HCT116 (cell line): ENCODE data around the gene TOLLIP. TPM values are rescaled to one million over a fixed set of nuclear protein-coding genes. Genes with fewer than 3 reads are reported as not detected.
A peak's percentile ranks its signal among the peaks of the same experiment; 100 is the strongest.

Experiments used
- ATAC-seq: fragments of 200-7000 bp; cut with Tn5 transposase; 2 replicates; pipeline ENCODE4 v1.9.1; 2020; ENCODE audit warnings: mild to moderate bottlenecking, moderate library complexity
- BruUV-seq: library from RNA; stranded (reverse); fragments of 400-500 nt; replicated peaks from 2 replicates; lab custom pipeline; 2021; lab: Mats Ljungman, UMichigan
- CTCF ChIA-PET: fragments of 300-600 bp; sonication (Branson Sonifier 250); formaldehyde crosslinking; loops from one replicate; lab custom pipeline; 2021; ENCODE audit warnings: antibody characterized with exemption; lab: Charles Lee
- POLR2A ChIA-PET: fragments of 300-600, 350-600 bp; sonication (Branson Sonifier 250); formaldehyde crosslinking; loops from one replicate; lab custom pipeline; 2021; ENCODE audit warnings: antibody characterized with exemption; lab: Charles Lee
- RAD21 ChIA-PET, 2 experiments: fragments of 300-600 bp; sonication (Branson Sonifier 250); formaldehyde crosslinking; loops; one replicate each; lab custom pipeline; 2023; ENCODE audit warnings: low total read pairs in 2 of 2; ENCODE audit not compliant: uncharacterized antibody in 2 of 2, unreplicated experiment in 2 of 2, low non-redundant PET in 1 of 2; lab: Charles Lee
- DNase-seq: peaks from one replicate; pipeline ENCODE4 v3.0.0-alpha.2; 2010; ENCODE audit warnings: low read depth, low spot score
- H2AFZ ChIP-seq: fragments of 200-600 bp; shearing (Covaris generic), sonication (generic); 2 replicates; pipeline ENCODE4 v1.6.1; 2017; ENCODE audit warnings: low read depth, mixed run types, mixed read lengths, antibody characterized with exemption, low read length; ENCODE audit not compliant: poor library complexity, severe bottlenecking
- H3K27ac ChIP-seq: 2 replicates; pipeline ENCODE4 v1.5.1; 2012; ENCODE audit warnings: low read depth, low read length
- H3K27me3 ChIP-seq: fragments of 200-600 bp; sonication (generic); 2 replicates; pipeline ENCODE4 v1.6.1; 2016; ENCODE audit warnings: mixed run types, low read length, mixed read lengths; ENCODE audit not compliant: insufficient read depth
- H3K36me3 ChIP-seq, 2 experiments: fragments of 200-500 bp in 1 of 2; fragments of 200-600 bp in 1 of 2; sonication (Bioruptor generic) in 1 of 2; sonication (generic) in 1 of 2; 2 replicates each; pipeline versions ENCODE4 v1.5.1 to v1.6.1; 2014 to 2016; ENCODE audit warnings: low read length in 2 of 2, inconsistent platforms in 1 of 2, mixed read lengths in 1 of 2, mixed run types in 1 of 2; ENCODE audit not compliant: insufficient read depth in 2 of 2, control insufficient read depth in 1 of 2
- H3K4me1 ChIP-seq, 2 experiments: fragments of 200-600 bp in 1 of 2; sonication (generic) in 1 of 2; 2 replicates each; pipeline versions ENCODE4 v1.5.1 to v1.6.1; 2012 to 2017; ENCODE audit warnings: low read length in 2 of 2, inconsistent platforms in 1 of 2, mild to moderate bottlenecking in 1 of 2, mixed read lengths in 1 of 2, mixed run types in 1 of 2, moderate library complexity in 1 of 2; ENCODE audit not compliant: insufficient read depth in 2 of 2, control insufficient read depth in 1 of 2
- H3K4me2 ChIP-seq: fragments of 200-600 bp; sonication (generic); 2 replicates; pipeline ENCODE4 v1.6.1; 2017; ENCODE audit warnings: mixed run types, low read length, mixed read lengths
- H3K4me3 ChIP-seq, 2 experiments: fragments of 200-600 bp in 1 of 2; sonication (generic) in 1 of 2; replicated peaks in 1 of 2; 2 replicates each; pipeline ENCODE4 v1.5.1; 2011 to 2016; ENCODE audit warnings: low read length in 2 of 2, control low read depth in 1 of 2, low read depth in 1 of 2, mild to moderate bottlenecking in 1 of 2, mixed read lengths in 1 of 2, mixed run types in 1 of 2
- H3K79me2 ChIP-seq: fragments of 200-600 bp; sonication (generic); 2 replicates; pipeline ENCODE4 v1.6.1; 2017; ENCODE audit warnings: mild to moderate bottlenecking, mixed run types, low read length, moderate library complexity, mixed read lengths; ENCODE audit not compliant: insufficient read depth
- H3K9ac ChIP-seq: fragments of 200-600 bp; sonication (generic); 2 replicates; pipeline ENCODE4 v1.6.1; 2016; ENCODE audit warnings: low read length, mixed read lengths
- H3K9me2 ChIP-seq: fragments of 200-600 bp; sonication (generic), shearing (Covaris generic); 2 replicates; pipeline ENCODE4 v1.6.1; 2017; ENCODE audit warnings: mixed run types, mild to moderate bottlenecking, moderate library complexity; ENCODE audit not compliant: insufficient read depth
- H3K9me3 ChIP-seq, 2 experiments: fragments of 200-500 bp in 1 of 2; fragments of 200-600 bp in 1 of 2; sonication (Bioruptor generic) in 1 of 2; sonication (generic) in 1 of 2; 2 replicates each; pipeline ENCODE4 v1.6.1; 2014 to 2017; ENCODE audit warnings: low read length in 2 of 2, mixed read lengths in 2 of 2, inconsistent platforms in 1 of 2, low read depth in 1 of 2, mild to moderate bottlenecking in 1 of 2, mixed run types in 1 of 2, moderate library complexity in 1 of 2; ENCODE audit not compliant: control insufficient read depth in 1 of 2, insufficient read depth in 1 of 2
- H4K20me1 ChIP-seq: fragments of 200-600 bp; sonication (generic), shearing (Covaris generic); 2 replicates; pipeline ENCODE4 v1.6.1; 2017; ENCODE audit warnings: mixed run types, mild to moderate bottlenecking, moderate library complexity; ENCODE audit not compliant: insufficient read depth
- CEBPB ChIP-seq: IDR thresholded peaks from 2 replicates; pipeline ENCODE4 v1.6.1; 2012; ENCODE audit warnings: low read depth
- EGR1 ChIP-seq: IDR thresholded peaks from 2 replicates; pipeline ENCODE4 v1.6.1; 2012; ENCODE audit warnings: low read depth
- ELF1 ChIP-seq: IDR thresholded peaks from 2 replicates; pipeline ENCODE4 v1.6.1; 2012; ENCODE audit warnings: low read depth, borderline replicate concordance
- EZH2 ChIP-seq: fragments of 200-600 bp; sonication (generic); IDR thresholded peaks from 2 replicates; pipeline ENCODE4 v1.6.1; 2017; ENCODE audit warnings: antibody characterized with exemption, mixed run types
- EZH2phosphoT487 ChIP-seq: fragments of 200-600 bp; IDR thresholded peaks from 2 replicates; pipeline ENCODE4 v1.6.1; 2018; ENCODE audit warnings: antibody characterized with exemption, borderline replicate concordance
- FOSL1 ChIP-seq: IDR thresholded peaks from 2 replicates; pipeline ENCODE4 v1.6.1; 2012; ENCODE audit warnings: low read depth
- JUND ChIP-seq: IDR thresholded peaks from 2 replicates; pipeline ENCODE4 v1.6.1; 2012
- POLR2A ChIP-seq: IDR thresholded peaks from 2 replicates; pipeline ENCODE4 v1.7.0; 2011; ENCODE audit warnings: borderline replicate concordance; ENCODE audit not compliant: insufficient read depth, insufficient read length; ENCODE audit errors: extremely low read depth
- POLR2AphosphoS5 ChIP-seq: IDR thresholded peaks from 2 replicates; pipeline ENCODE4 v1.6.1; 2011; ENCODE audit warnings: mild to moderate bottlenecking, low read depth, low read length, moderate library complexity
- RAD21 ChIP-seq: IDR thresholded peaks from 2 replicates; pipeline ENCODE4 v1.6.1; 2012; ENCODE audit warnings: low read depth, mild to moderate bottlenecking
- SIN3A ChIP-seq: IDR thresholded peaks from 2 replicates; pipeline ENCODE4 v1.6.1; 2012; ENCODE audit warnings: low read depth
- SP1 ChIP-seq: IDR thresholded peaks from 2 replicates; pipeline ENCODE4 v1.6.1; 2012; ENCODE audit warnings: low read depth
- TCF7L2 ChIP-seq: IDR thresholded peaks from 2 replicates; pipeline ENCODE4 v1.7.0; 2011; ENCODE audit warnings: borderline replicate concordance, inconsistent platforms; ENCODE audit not compliant: insufficient read depth, insufficient read length; ENCODE audit errors: extremely low read depth
- ZFX ChIP-seq: fragments of 450-650 bp; IDR thresholded peaks from 2 replicates; pipeline ENCODE4 v1.6.1; 2017
- intact Hi-C: fragments of 100-400 bp; cut with micrococcal nuclease; formaldehyde crosslinking; loops from 2 replicates; pipeline ENCODE4 v1.10.0; 2022
- total RNA-seq: library from RNA; stranded (reverse); gene quantifications from one replicate; pipeline ENCODE4 v1.2.1, GENCODE V29; 2021; ENCODE audit not compliant: unreplicated experiment
- TF ChIP-seq, protein P1 (sequence below): IDR thresholded peaks from 2 replicates; pipeline ENCODE4 v1.6.1; 2012
- TF ChIP-seq, protein P2 (sequence below): IDR thresholded peaks from 2 replicates; pipeline ENCODE4 v1.6.1; 2011; ENCODE audit warnings: mild to moderate bottlenecking, low read length, moderate library complexity; ENCODE audit not compliant: insufficient replicate concordance; ENCODE audit errors: extremely low read depth
- TF ChIP-seq, protein P3 (sequence below): IDR thresholded peaks from 2 replicates; pipeline ENCODE4 v1.6.1; 2012
- TF ChIP-seq, protein P4 (sequence below), 3 experiments: fragments of 200-600 bp in 1 of 3; sonication (generic) in 1 of 3; IDR thresholded peaks in 2 of 3; conservative IDR thresholded peaks in 1 of 3; 2 replicates each; pipeline ENCODE4 v1.5.1; 2012 to 2017; ENCODE audit warnings: low read depth in 2 of 3, low read length in 2 of 3, antibody characterized with exemption in 1 of 3, borderline replicate concordance in 1 of 3, control low read depth in 1 of 3, mild to moderate bottlenecking in 1 of 3, mixed read lengths in 1 of 3, mixed run types in 1 of 3, moderate library complexity in 1 of 3; ENCODE audit not compliant: insufficient read depth in 1 of 3

Gene TOLLIP
- total RNA-seq, 1 experiment from 2014 or later: 28.5 TPM

DNA sequence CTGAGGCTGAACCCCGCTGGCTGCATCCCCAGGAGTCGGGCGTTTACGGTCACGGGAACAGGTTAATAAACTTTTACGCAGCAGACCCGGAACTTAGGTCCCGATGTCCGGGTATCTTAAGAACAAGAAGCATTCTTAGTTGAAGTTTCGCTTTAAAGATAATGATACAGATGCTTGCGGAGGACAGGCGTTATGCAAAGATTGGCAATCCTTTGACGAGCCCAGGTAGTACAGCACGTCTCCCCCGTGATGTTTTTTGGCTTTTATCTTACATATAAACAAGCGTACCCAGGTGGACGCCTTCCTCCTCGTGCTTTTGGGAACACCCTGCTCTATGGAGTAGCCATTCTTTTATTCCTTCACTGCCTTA is 871 bp upstream of the TOLLIP start:
- CTCF ChIA-PET: no interaction called here
- Histone ChIP-seq H3K9ac (peak overlapping the region; percentile 89), H3K4me2 (peak overlapping the region; percentile 98), H3K27ac (peak overlapping the region; percentile 72), H3K9me2 (no peaks in the 10 kb centered on the region), H3K4me1 (peaks cover 5 to 25% of the 10 kb centered on the region in 2 experiments; a peak in 3 of 4 replicates), H3K27me3 (no peaks in the 10 kb centered on the region), H3K4me3 (peak overlapping the region; percentile 73 to 82), H3K79me2 (peaks cover 19% of the 10 kb centered on the region), H4K20me1 (no peaks in the 10 kb centered on the region), H2AFZ (no peak overlapping the region), H3K9me3 (peaks cover 0 to 15% of the 10 kb centered on the region in 2 experiments; a peak in 1 of 4 replicates), H3K36me3 (no peaks in the 10 kb centered on the region)
- TF ChIP-seq ELF1 (no peak), POLR2AphosphoS5 (no peak), SIN3A (no peak), JUND (no peak), EGR1 (no peak), ZFX (no peak), RAD21 (no peak), POLR2A (no peak), SP1 (no peak), CEBPB (no peak), EZH2phosphoT487 (no peak), EZH2 (no peak), TCF7L2 (no peak), FOSL1 (no peak)
- TF ChIP-seq, protein P1, sequence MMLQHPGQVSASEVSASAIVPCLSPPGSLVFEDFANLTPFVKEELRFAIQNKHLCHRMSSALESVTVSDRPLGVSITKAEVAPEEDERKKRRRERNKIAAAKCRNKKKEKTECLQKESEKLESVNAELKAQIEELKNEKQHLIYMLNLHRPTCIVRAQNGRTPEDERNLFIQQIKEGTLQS: no peak
- TF ChIP-seq, protein P2, sequence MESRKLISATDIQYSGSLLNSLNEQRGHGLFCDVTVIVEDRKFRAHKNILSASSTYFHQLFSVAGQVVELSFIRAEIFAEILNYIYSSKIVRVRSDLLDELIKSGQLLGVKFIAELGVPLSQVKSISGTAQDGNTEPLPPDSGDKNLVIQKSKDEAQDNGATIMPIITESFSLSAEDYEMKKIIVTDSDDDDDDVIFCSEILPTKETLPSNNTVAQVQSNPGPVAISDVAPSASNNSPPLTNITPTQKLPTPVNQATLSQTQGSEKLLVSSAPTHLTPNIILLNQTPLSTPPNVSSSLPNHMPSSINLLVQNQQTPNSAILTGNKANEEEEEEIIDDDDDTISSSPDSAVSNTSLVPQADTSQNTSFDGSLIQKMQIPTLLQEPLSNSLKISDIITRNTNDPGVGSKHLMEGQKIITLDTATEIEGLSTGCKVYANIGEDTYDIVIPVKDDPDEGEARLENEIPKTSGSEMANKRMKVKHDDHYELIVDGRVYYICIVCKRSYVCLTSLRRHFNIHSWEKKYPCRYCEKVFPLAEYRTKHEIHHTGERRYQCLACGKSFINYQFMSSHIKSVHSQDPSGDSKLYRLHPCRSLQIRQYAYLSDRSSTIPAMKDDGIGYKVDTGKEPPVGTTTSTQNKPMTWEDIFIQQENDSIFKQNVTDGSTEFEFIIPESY: no peak
- TF ChIP-seq, protein P3, sequence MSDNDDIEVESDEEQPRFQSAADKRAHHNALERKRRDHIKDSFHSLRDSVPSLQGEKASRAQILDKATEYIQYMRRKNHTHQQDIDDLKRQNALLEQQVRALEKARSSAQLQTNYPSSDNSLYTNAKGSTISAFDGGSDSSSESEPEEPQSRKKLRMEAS: no peak
- TF ChIP-seq, protein P4, sequence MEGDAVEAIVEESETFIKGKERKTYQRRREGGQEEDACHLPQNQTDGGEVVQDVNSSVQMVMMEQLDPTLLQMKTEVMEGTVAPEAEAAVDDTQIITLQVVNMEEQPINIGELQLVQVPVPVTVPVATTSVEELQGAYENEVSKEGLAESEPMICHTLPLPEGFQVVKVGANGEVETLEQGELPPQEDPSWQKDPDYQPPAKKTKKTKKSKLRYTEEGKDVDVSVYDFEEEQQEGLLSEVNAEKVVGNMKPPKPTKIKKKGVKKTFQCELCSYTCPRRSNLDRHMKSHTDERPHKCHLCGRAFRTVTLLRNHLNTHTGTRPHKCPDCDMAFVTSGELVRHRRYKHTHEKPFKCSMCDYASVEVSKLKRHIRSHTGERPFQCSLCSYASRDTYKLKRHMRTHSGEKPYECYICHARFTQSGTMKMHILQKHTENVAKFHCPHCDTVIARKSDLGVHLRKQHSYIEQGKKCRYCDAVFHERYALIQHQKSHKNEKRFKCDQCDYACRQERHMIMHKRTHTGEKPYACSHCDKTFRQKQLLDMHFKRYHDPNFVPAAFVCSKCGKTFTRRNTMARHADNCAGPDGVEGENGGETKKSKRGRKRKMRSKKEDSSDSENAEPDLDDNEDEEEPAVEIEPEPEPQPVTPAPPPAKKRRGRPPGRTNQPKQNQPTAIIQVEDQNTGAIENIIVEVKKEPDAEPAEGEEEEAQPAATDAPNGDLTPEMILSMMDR (IDR thresholded peaks at IDR 0.05 in 2 of 3, conservative IDR thresholded peaks at IDR 0.05 in 1 of 3; ENCODE audit: borderline replicate concordance in 1 of 3, insufficient read depth in 1 of 3, low read depth in 2 of 3, low read length in 2 of 3): no peak
- intact Hi-C loops: no loop called here
- RAD21 ChIA-PET: no interaction called here
- POLR2A ChIA-PET: no interaction called here
- BruUV-seq: no TSS peak
- DNase-seq (no peak), ATAC-seq (no peak)
